Neural progenitor cell (in vitro differentiated cells): ENCODE measurements around the gene HOXC5.
A peak's percentile ranks its signal among the peaks of the same experiment; 100 is the strongest.

Experiments
- EZH2 ChIP-seq: fragments of 200-600 bp; sonication (generic); IDR thresholded peaks from 2 replicates; pipeline ENCODE4 v1.6.1; 2017; ENCODE audit warnings: antibody characterized with exemption, mild to moderate bottlenecking, moderate library complexity
- TF ChIP-seq, protein P1 (sequence below): fragments of 200-600 bp; sonication (generic); IDR thresholded peaks from 2 replicates; pipeline ENCODE4 v1.5.1; 2017; ENCODE audit warnings: antibody characterized with exemption, mild to moderate bottlenecking

DNA sequence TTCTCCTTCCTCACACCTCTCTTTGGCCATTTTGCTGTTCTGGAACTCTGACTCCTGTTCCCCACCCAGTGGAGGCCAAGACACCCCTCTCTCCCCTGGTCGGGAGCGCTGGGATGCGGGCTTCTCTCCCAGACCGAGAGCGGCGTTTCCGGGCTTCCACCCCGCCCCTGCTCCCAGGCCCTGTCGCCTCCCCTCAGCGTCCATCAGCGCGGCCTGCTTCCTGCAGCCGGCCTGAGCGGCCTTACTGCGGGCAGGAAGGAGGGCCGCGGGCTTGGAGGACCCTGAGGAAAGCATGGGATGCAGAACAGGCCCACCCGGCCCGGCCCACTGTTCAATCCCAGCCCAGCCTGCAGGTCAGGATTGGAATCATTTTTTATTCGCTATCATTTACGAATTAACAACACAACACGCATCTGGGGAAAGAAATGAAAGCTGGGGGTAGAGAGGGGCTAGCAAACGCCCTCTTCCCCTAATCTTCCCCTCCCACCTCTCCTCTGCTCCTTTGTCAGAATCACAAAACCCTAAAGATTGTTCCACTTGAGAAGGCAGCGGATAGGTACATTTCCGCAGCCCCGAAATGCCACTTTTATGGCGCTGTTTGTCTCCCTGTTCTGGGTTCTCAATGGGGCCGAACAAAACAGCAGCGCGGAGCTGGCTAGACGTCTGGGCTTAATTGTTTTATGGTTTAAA lies 27.9 kb upstream of the HOXC5 start:
- TF ChIP-seq, protein P1, sequence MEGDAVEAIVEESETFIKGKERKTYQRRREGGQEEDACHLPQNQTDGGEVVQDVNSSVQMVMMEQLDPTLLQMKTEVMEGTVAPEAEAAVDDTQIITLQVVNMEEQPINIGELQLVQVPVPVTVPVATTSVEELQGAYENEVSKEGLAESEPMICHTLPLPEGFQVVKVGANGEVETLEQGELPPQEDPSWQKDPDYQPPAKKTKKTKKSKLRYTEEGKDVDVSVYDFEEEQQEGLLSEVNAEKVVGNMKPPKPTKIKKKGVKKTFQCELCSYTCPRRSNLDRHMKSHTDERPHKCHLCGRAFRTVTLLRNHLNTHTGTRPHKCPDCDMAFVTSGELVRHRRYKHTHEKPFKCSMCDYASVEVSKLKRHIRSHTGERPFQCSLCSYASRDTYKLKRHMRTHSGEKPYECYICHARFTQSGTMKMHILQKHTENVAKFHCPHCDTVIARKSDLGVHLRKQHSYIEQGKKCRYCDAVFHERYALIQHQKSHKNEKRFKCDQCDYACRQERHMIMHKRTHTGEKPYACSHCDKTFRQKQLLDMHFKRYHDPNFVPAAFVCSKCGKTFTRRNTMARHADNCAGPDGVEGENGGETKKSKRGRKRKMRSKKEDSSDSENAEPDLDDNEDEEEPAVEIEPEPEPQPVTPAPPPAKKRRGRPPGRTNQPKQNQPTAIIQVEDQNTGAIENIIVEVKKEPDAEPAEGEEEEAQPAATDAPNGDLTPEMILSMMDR = no peak
- peak; percentile 84 for TF ChIP-seq EZH2
